ENCODE results near the gene IFRD2. TPM values are rescaled to one million over a fixed set of nuclear protein-coding genes. Genes with fewer than 3 reads are reported as not detected.
A peak's percentile ranks its signal among the peaks of the same experiment; 100 is the strongest.

The IFRD2 gene
- total and polyA plus RNA-seq, 2 experiments from 2014 or later, result 80.8 to 91.5 TPM

- H3K36me3 Mint-ChIP-seq (ENCODE audit: low read depth), result peaks cover 11% of the 10 kb centered on the region
- Histone ChIP-seq H3F3A (replicated peaks; ENCODE audit: low read depth) (peaks cover 34% of the 10 kb centered on the region), H3K4me2 (peak overlapping the region; percentile 84), H2AFZ (no peak overlapping the region), H3K4me3 (peak overlapping the region; percentile 60), H3K79me2 (replicated peaks; ENCODE audit: insufficient read depth) (peaks cover 92% of the 10 kb centered on the region), H3K9me2 (ENCODE audit: insufficient read depth) (no peaks in the 10 kb centered on the region), H3K36me3 (ENCODE audit: insufficient read depth) (no peaks in the 10 kb centered on the region), H3K27ac (ENCODE audit: low read depth) (peak overlapping the region; percentile 97), H3K4me1 (ENCODE audit: insufficient read depth) (peaks cover 76% of the 10 kb centered on the region), H4K20me1 (replicated peaks; ENCODE audit: insufficient read depth) (peaks cover 42% of the 10 kb centered on the region), H3K27me3 (ENCODE audit: insufficient read depth) (no peaks in the 10 kb centered on the region)
- H3K9me3 Mint-ChIP-seq, result no peaks in the 10 kb centered on the region
- TF ChIP-seq CREB1 (CRISPR knock-in tag; IDR thresholded peaks at IDR 0.05; ENCODE audit: low read depth) (peak; percentile 51; the same call in 1 of the 2 replicates), ETS1 (IDR thresholded peaks at IDR 0.05) (no peak), ZNF462 (CRISPR knock-in tag; IDR thresholded peaks at IDR 0.05) (no peak), STAT1 (IDR thresholded peaks at IDR 0.05; ENCODE audit: unreplicated experiment) (no peak), POLR2AphosphoS5 (IDR thresholded peaks at IDR 0.05; ENCODE audit: low read depth) (peak; percentile 41), CTCF (conservative IDR thresholded peaks at IDR 0.05; ENCODE audit: low read depth in 2 of 2) (no peak), ZNF331 (CRISPR knock-in tag; IDR thresholded peaks at IDR 0.05; ENCODE audit: low read depth) (no peak), JUNB (IDR thresholded peaks at IDR 0.05; ENCODE audit: unreplicated experiment) (no peak), NANOG (IDR thresholded peaks at IDR 0.05; ENCODE audit: borderline replicate concordance) (no peak), ZNF114 (CRISPR knock-in tag; IDR thresholded peaks at IDR 0.05) (no peak), REST (IDR thresholded peaks at IDR 0.05; ENCODE audit: unreplicated experiment) (no peak)
- peak overlapping the region; percentile 63 for H3K4me3 Mint-ChIP-seq
- peak; percentile 53 for ATAC-seq
- H3K4me1 Mint-ChIP-seq, result peaks cover 84% of the 10 kb centered on the region
- H3K27me3 Mint-ChIP-seq (ENCODE audit: insufficient read depth, low read depth, poor library complexity), result peaks cover 27% of the 10 kb centered on the region
- peak overlapping the region; percentile 95 for H3K27ac Mint-ChIP-seq
- DNase-seq (ENCODE audit: low spot score), result peak; percentile 99
Observed at GRCh38 chr3:50241163-50241562, 51.1 kb downstream of the IFRD2 start.

Measured in GM23338 (cell line).